HL-60 (cell line): ENCODE results near the gene STX8.

Experiments used
- GABPA ChIP-seq: IDR thresholded peaks from 2 replicates; pipeline ENCODE4 v1.6.1; 2012; ENCODE audit warnings: low read depth
- POLR2AphosphoS5 ChIP-seq: IDR thresholded peaks from 2 replicates; pipeline ENCODE4 v1.6.1; 2012; ENCODE audit warnings: low read depth
- REST ChIP-seq: IDR thresholded peaks from 2 replicates; pipeline ENCODE4 v1.6.1; 2012; ENCODE audit warnings: low read depth; ENCODE audit not compliant: insufficient replicate concordance
- SPI1 ChIP-seq: IDR thresholded peaks from 2 replicates; pipeline ENCODE4 v1.6.1; 2012; ENCODE audit warnings: low read depth, mild to moderate bottlenecking, borderline replicate concordance
- TF ChIP-seq, protein P1 (sequence below): IDR thresholded peaks from one replicate; pipeline ENCODE4 v1.5.1; 2011; ENCODE audit warnings: low read length, control low read depth, inconsistent platforms; ENCODE audit not compliant: insufficient read depth

GRCh38 chr17:9239246-9239792 lies 336.3 kb downstream of the STX8 start:
- TF ChIP-seq, protein P1, sequence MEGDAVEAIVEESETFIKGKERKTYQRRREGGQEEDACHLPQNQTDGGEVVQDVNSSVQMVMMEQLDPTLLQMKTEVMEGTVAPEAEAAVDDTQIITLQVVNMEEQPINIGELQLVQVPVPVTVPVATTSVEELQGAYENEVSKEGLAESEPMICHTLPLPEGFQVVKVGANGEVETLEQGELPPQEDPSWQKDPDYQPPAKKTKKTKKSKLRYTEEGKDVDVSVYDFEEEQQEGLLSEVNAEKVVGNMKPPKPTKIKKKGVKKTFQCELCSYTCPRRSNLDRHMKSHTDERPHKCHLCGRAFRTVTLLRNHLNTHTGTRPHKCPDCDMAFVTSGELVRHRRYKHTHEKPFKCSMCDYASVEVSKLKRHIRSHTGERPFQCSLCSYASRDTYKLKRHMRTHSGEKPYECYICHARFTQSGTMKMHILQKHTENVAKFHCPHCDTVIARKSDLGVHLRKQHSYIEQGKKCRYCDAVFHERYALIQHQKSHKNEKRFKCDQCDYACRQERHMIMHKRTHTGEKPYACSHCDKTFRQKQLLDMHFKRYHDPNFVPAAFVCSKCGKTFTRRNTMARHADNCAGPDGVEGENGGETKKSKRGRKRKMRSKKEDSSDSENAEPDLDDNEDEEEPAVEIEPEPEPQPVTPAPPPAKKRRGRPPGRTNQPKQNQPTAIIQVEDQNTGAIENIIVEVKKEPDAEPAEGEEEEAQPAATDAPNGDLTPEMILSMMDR, result no peak
- no peak for TF ChIP-seq POLR2AphosphoS5
- TF ChIP-seq REST, result no peak
- TF ChIP-seq SPI1, result no peak
- TF ChIP-seq GABPA, result no peak
